GM19023 (cell line): ENCODE results near the gene PRKACB.
A peak's percentile ranks its signal among the peaks of the same experiment; 100 is the strongest.
"Not testable (repeated sequence)": the region's sequence is repeated elsewhere in the genome, so short reads cannot be mapped to it uniquely, and the experiment has no call there.

Experiments
- ATAC-seq: cut with Tn5 transposase; IDR thresholded peaks from one replicate; pipeline ENCODE4 v1.9.1; 2021; ENCODE audit warnings: mild to moderate bottlenecking, moderate library complexity; ENCODE audit not compliant: unreplicated experiment

PRKACB gene

GRCh38 chr1:84265867-84266266 is 121.8 kb downstream of the PRKACB start:
- no peak for ATAC-seq

- ATAC-seq: no peak
These were observed 122.7 kb downstream of the PRKACB start for GRCh38 chr1:84266748-84267147.

GRCh38 chr1:84267476-84267875 is 123.4 kb downstream of the PRKACB start:
- no peak for ATAC-seq

- no peak for ATAC-seq
These were observed 124.3 kb downstream of the PRKACB start for GRCh38 chr1:84268346-84268745.

GRCh38 chr1:84269306-84269705 is 125.2 kb downstream of the PRKACB start:
- no peak for ATAC-seq

- ATAC-seq: peak; percentile 97
These were observed 127.5 kb downstream of the PRKACB start for GRCh38 chr1:84271441-84272151.

- ATAC-seq: no peak
These were observed 128.3 kb downstream of the PRKACB start for GRCh38 chr1:84272401-84272800.

GRCh38 chr1:84277343-84278059 is 133.4 kb downstream of the PRKACB start:
- no peak for ATAC-seq

GRCh38 chr1:84278905-84279304 is 134.8 kb downstream of the PRKACB start:
- ATAC-seq: no peak

GRCh38 chr1:84280912-84281311 is 136.8 kb downstream of the PRKACB start:
- ATAC-seq: no peak

- ATAC-seq: no peak
These were observed 138.8 kb downstream of the PRKACB start for GRCh38 chr1:84282780-84283333.

- ATAC-seq: no peak
These were observed 139.3 kb downstream of the PRKACB start for GRCh38 chr1:84283381-84283780.

- ATAC-seq: no peak
These were observed 142.0 kb downstream of the PRKACB start for GRCh38 chr1:84286071-84286470.

- ATAC-seq: not testable (repeated sequence)
These were observed 143.3 kb downstream of the PRKACB start for GRCh38 chr1:84287389-84287788.
